H1 (cell line): ENCODE data around the gene PMFBP1. TPM values are rescaled to one million over a fixed set of nuclear protein-coding genes. Genes with fewer than 3 reads are reported as not detected.
A peak's percentile ranks its signal among the peaks of the same experiment; 100 is the strongest.

Source experiments
- ASH2L ChIP-seq: fragments of 200-600, 300-600 bp; sonication (generic); IDR thresholded peaks from one replicate; pipeline ENCODE4 v1.7.1; 2017; ENCODE audit warnings: low read length
- FOSL1 ChIP-seq: IDR thresholded peaks from 2 replicates; pipeline ENCODE4 v1.6.1; 2011; ENCODE audit warnings: mild to moderate bottlenecking, low read depth, low read length, moderate library complexity; ENCODE audit not compliant: insufficient read depth
- HDAC2 ChIP-seq, 2 experiments: fragments of 300-600 bp in 1 of 2; sonication (generic) in 1 of 2; IDR thresholded peaks; 2 replicates each; pipeline ENCODE4 v1.6.1; 2011 to 2012; ENCODE audit warnings: low read depth in 2 of 2, low read length in 2 of 2, mild to moderate bottlenecking in 2 of 2, moderate library complexity in 2 of 2, borderline replicate concordance in 1 of 2, inconsistent platforms in 1 of 2
- HDAC6 ChIP-seq: IDR thresholded peaks from one replicate; pipeline ENCODE4 v1.7.1; 2012; ENCODE audit warnings: low read depth, mild to moderate bottlenecking, inconsistent platforms, low read length, moderate library complexity
- MAX ChIP-seq: IDR thresholded peaks from 2 replicates; pipeline ENCODE4 v1.6.1; 2012; ENCODE audit warnings: inconsistent platforms
- NRF1 ChIP-seq: IDR thresholded peaks from 2 replicates; pipeline ENCODE4 v1.6.1; 2011; ENCODE audit warnings: mild to moderate bottlenecking, low read depth, low read length, improper control_type of control experiment
- PHF8 ChIP-seq: fragments of 200-600 bp; sonication (generic); conservative IDR thresholded peaks from 2 replicates; pipeline ENCODE4 v1.7.1; 2012; ENCODE audit warnings: low read depth, mild to moderate bottlenecking, inconsistent platforms, low read length, moderate library complexity
- POU5F1 ChIP-seq: IDR thresholded peaks from 2 replicates; pipeline ENCODE4 v1.6.1; 2011; ENCODE audit warnings: low read depth, mild to moderate bottlenecking, low read length, moderate library complexity
- RAD21 ChIP-seq, 2 experiments: IDR thresholded peaks in 1 of 2; conservative IDR thresholded peaks in 1 of 2; 2 replicates each; pipeline ENCODE4 v1.6.1; 2011; ENCODE audit warnings: low read depth in 2 of 2, low read length in 2 of 2, improper control_type of control experiment in 1 of 2, inconsistent platforms in 1 of 2, mild to moderate bottlenecking in 1 of 2, moderate library complexity in 1 of 2
- RFX5 ChIP-seq: IDR thresholded peaks from 2 replicates; pipeline ENCODE4 v1.6.1; 2011; ENCODE audit warnings: low read depth, low read length, improper control_type of control experiment, borderline replicate concordance
- RNF2 ChIP-seq: fragments of 200-900, 300-1000 bp; sonication (generic); IDR thresholded peaks from 2 replicates; pipeline ENCODE4 v1.7.1; 2016; ENCODE audit warnings: borderline replicate concordance, low read depth, mild to moderate bottlenecking, antibody characterized with exemption, low read length; ENCODE audit not compliant: poor library complexity, severe bottlenecking; ENCODE audit errors: missing control alignments
- SIN3A ChIP-seq, 2 experiments: IDR thresholded peaks in 1 of 2; conservative IDR thresholded peaks in 1 of 2; 2 replicates each; pipeline ENCODE4 v1.6.1; 2011 to 2012; ENCODE audit warnings: low read length in 2 of 2, improper control_type of control experiment in 1 of 2, low read depth in 1 of 2, mild to moderate bottlenecking in 1 of 2
- TEAD4 ChIP-seq: IDR thresholded peaks from 2 replicates; pipeline ENCODE4 v1.6.1; 2012; ENCODE audit warnings: low read depth, low read length, inconsistent platforms, mixed read lengths
- polyA plus RNA-seq, 7 experiments: library from polyadenylated mRNA; depleted of rRNA in 3 of 7; stranded (reverse) in 5 of 7; unstranded in 2 of 7; fragments of >200 nt in 5 of 7; fragments of 200-250 nt in 2 of 7; gene quantifications; 1 replicate in 5 of 7; 2 replicates in 1 of 7; 4 replicates in 1 of 7; pipeline versions ENCODE4 v1.2.1 to v1.2.3, GENCODE V29; 2011 to 2013; ENCODE audit warnings: missing spikeins in 2 of 7, mixed read lengths in 2 of 7
- total RNA-seq: library from RNA; stranded (reverse); fragmentation: NEBNext Ultra II Directional; extraction: Animal tissue kit (Norgen Biotek cat#: 25700); gene quantifications from 2 replicates; pipeline ENCODE4 v1.2.1, GENCODE V29; 2021

Gene PMFBP1
- total and polyA plus RNA-seq, 2 of the 8 experiments (the other 6 are each of a cell fraction or from before 2014, with no cell fraction given) = 0.32 to 1.6 TPM

GRCh38 chr16:72093448-72094265, 78.3 kb downstream of the PMFBP1 start, which contains the start of the genes DHX38 and TXNL4B (continued):
- TF ChIP-seq POU5F1 (no peak), SIN3A (conservative IDR thresholded peaks at IDR 0.05 in 1 of 2, IDR thresholded peaks at IDR 0.05 in 1 of 2; ENCODE audit: low read depth in 1 of 2, low read length in 2 of 2) (peak; percentile 67; a peak in 2 of 4 replicates), FOSL1 (no peak), NRF1 (no peak), HDAC6 (no peak), ASH2L (peak; percentile 39), MAX (peak; percentile 21; the same call in 1 of the 2 replicates), HDAC2 (IDR thresholded peaks at IDR 0.05; ENCODE audit: borderline replicate concordance in 1 of 2, low read depth in 2 of 2, low read length in 2 of 2) (peak; percentile 36 to 51; a peak in 2 of 4 replicates), PHF8 (peak; percentile 92), TEAD4 (no peak), RFX5 (no peak), RNF2 (no peak), RAD21 (IDR thresholded peaks at IDR 0.05 in 1 of 2, conservative IDR thresholded peaks at IDR 0.05 in 1 of 2; ENCODE audit: low read depth in 2 of 2, low read length in 2 of 2) (no peak)
